CD4-positive, alpha-beta T cell treated with Interleukin-15 for 4 hours (primary cell): ENCODE data around the gene NELFA.
"Not testable (repeated sequence)": the region's sequence is repeated elsewhere in the genome, so short reads cannot be mapped to it uniquely, and the experiment has no call there.

Experiments used
- DNase-seq: peaks from one replicate; pipeline ENCODE4 v3.0.0-alpha.2; 2020; ENCODE audit warnings: low spot score

Gene NELFA

DNA sequence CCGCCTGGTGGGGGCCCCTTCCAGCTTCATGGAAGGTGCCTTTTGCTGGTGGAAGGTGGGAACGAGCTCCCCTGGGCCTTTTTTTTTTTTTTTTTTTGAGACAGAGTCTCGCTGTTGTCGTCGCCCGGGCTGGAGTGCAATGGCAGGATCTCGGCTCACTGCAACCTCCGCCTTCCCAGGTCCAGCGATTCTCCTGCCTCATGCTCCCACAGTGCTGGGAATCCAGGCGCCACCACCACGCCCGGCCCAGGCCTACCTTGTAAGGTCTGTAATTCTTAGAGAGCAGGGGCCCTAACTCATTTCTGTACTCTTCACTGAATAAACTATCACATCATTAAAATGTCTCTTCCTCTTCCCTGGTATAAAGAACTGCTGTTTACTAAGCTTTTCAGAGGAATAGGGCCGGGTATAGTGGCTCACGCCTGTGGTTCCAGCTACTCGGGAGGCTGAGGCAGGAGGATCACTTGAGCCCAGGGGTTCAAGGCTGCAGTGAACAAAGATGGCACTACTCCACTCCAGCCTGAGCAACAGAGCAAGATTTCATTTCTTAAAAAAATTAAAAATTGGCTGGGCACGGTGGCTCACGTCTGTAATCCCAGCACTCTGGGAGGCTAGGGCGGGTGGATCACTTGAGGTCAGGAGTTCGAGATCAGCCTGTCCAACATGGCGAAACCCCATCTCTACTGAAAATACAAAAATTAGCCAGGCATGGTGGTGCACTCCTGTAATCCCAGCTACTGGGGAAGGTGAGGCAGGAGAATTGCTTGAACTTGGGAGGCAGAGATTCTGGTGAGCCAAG lies 14.9 kb downstream of the NELFA start:
- DNase-seq = not testable (repeated sequence)

- no peak for DNase-seq
Measured at GRCh38 chr4:1993169-1993516, 15.6 kb downstream of the NELFA start.

GRCh38 chr4:1992468-1993168 lies 16.2 kb downstream of the NELFA start:
- DNase-seq = no peak

GRCh38 chr4:1991596-1992434 lies 17.0 kb downstream of the NELFA start:
- no peak for DNase-seq

- DNase-seq = no peak
Measured at GRCh38 chr4:1991087-1991486, 17.7 kb downstream of the NELFA start.

DNA sequence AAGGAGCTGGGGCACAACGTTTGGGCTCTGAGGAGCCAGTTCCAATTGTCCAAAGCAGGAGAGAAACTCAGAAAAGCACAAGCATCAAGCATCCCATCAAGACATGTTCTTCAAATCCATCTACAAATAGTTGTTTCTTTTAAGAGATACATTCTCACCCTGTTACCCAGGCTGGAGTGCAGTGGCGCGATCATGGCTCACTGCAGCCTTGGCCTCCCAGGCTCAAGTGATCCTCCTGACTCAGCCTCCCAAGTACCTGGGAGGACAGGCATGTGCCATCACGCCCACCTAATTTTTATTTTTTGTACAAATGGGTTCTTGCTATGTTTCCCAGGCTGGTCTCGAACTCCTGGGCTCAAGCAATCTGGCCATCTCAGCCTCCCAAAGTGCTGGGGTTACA lies 18.1 kb downstream of the NELFA start:
- DNase-seq = no peak

GRCh38 chr4:1990348-1990645 lies 18.5 kb downstream of the NELFA start:
- no peak for DNase-seq

DNA sequence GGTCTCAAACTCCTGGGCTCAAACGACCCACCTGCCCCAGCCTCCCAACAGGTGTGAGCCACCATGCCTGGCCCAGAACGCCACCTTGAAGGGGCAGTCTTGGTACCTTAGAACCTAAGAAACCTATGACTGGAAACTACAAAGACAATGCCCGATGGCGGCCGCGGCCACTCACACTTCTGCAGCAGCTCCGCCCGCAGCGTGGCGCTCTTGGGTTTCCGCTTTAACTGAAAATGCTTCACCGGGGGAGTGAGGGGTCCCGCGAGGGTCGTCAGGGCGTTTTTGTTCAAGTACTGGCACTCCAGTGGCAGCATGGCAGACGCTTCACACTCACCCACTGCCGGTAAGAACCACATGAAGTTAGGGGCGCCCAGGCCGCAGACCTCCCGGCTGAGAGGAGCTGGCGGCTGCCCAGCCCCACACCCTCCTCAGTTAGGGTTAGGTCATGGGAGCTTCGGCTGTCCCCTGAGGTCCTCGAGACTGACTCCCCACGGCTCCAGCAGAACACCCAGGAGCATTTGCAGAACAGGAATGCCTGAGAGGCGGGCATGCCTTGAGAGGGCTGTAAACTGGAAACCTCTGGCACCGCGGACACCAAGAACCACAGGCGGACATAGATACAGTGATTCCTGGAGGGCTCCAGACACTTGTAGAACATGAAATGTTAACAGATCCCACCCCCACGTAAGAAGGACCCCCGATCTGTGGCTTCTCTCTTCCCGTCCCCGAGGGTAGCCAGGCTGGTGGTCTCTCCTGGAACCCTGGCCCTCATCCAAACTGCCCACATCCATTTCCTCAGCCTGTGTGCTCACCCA lies 19.0 kb downstream of the NELFA start:
- DNase-seq = no peak

GRCh38 chr4:1988327-1988724 lies 20.4 kb downstream of the NELFA start:
- DNase-seq = no peak

GRCh38 chr4:1987721-1988326 lies 20.9 kb downstream of the NELFA start:
- DNase-seq = no peak

DNA sequence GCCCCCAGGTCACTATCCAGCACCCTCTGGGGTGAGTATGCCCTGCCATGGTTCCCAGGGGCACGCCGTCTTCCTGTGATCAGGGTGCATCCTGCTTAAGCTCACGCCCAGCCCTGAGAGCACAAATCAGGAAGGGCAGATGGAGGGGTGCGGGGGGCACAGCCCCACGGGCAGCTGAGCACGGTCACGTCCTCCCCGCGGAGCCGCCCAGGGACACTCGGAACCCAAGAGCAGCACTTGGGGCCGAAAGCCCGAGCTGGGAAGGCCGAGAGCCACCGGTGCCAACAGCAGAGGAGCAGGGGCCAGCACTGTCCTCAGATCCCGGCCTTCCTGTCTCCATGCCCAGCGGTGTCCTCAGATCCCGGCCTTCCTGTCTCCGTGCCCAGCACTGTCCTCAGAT lies 21.5 kb downstream of the NELFA start:
- no peak for DNase-seq

- DNase-seq = no peak
Measured at GRCh38 chr4:1986578-1987210, 22.1 kb downstream of the NELFA start.

- no peak for DNase-seq
Measured at GRCh38 chr4:1985780-1986577, 22.8 kb downstream of the NELFA start.

GRCh38 chr4:1985294-1985693 lies 23.5 kb downstream of the NELFA start:
- no peak for DNase-seq

- DNase-seq = no peak
Measured at GRCh38 chr4:1984406-1985191, 24.2 kb downstream of the NELFA start.

- DNase-seq = no peak
Measured at GRCh38 chr4:1983846-1984405, 24.8 kb downstream of the NELFA start.

- DNase-seq = no peak
Measured at GRCh38 chr4:1983053-1983845, 25.5 kb downstream of the NELFA start.
